ENCODE results near the gene RAB3C. TPM values are rescaled to one million over a fixed set of nuclear protein-coding genes. Genes with fewer than 3 reads are reported as not detected.
A peak's percentile ranks its signal among the peaks of the same experiment; 100 is the strongest.

RAB3C gene
- polyA plus RNA-seq, 1 donor (not counting 4 experiments of a cell fraction or from before 2014, with no cell fraction given) = not detected

- Histone ChIP-seq H2AFZ (ENCODE audit: control insufficient read depth, low read length) (peak overlapping the region; percentile 85), H3K27me3 (ENCODE audit: control insufficient read depth, extremely low read depth, insufficient read depth, low read length) (no peaks in the 10 kb centered on the region), H3K36me3 (ENCODE audit: control insufficient read depth in 2 of 2, extremely low read depth in 1 of 2, insufficient read depth in 2 of 2, low read length in 2 of 2) (no peaks in the 10 kb centered on the region), H3K9me3 (ENCODE audit: control insufficient read depth, low read depth, low read length) (no peaks in the 10 kb centered on the region), H3K27ac (ENCODE audit: control insufficient read depth, insufficient read depth, low read length) (no peak overlapping the region), H3K79me2 (ENCODE audit: control insufficient read depth, insufficient read depth, low read length) (no peaks in the 10 kb centered on the region), H3K4me1 (ENCODE audit: control insufficient read depth, extremely low read depth, insufficient read depth, low read length) (peaks cover 6% of the 10 kb centered on the region), H3K9ac (ENCODE audit: control insufficient read depth, extremely low read depth, insufficient read depth, low read length) (no peak overlapping the region), H3K4me3 (ENCODE audit: control insufficient read depth in 2 of 3, extremely low read depth in 1 of 3, insufficient read depth in 2 of 3, low read depth in 1 of 3, low read length in 3 of 3) (no peak overlapping the region), H3K4me2 (ENCODE audit: control insufficient read depth, extremely low read depth, insufficient read depth, low read depth, low read length) (peak overlapping the region; percentile 38), H3K9me1 (ENCODE audit: control insufficient read depth, extremely low read depth, insufficient read depth, low read length) (no peaks in the 10 kb centered on the region), H4K20me1 (ENCODE audit: control insufficient read depth, extremely low read depth, insufficient read depth, low read length) (no peaks in the 10 kb centered on the region)
- DNase-seq (ENCODE audit: low read depth, low spot score) = peak; percentile 50
- dilution Hi-C loops (cut with MboI; ENCODE audit: extremely low pct_ligation_motif_present, low sequenced_read_pairs) = no loop called here
- peak; percentile 67 for FAIRE-seq
- TF ChIP-seq CTCF (optimal IDR thresholded peaks at IDR 0.05 in 1 of 3, IDR thresholded peaks at IDR 0.05 in 1 of 3, conservative IDR thresholded peaks at IDR 0.05 in 1 of 3; ENCODE audit: extremely low read depth in 1 of 3, insufficient read depth in 2 of 3, low read length in 3 of 3) (peak; percentile 82 to 96 (median 92)), EZH2 (IDR thresholded peaks at IDR 0.05; ENCODE audit: low read length) (no peak)
Measured at GRCh38 chr5:58886315-58887207, 303.7 kb downstream of the RAB3C start.

- FAIRE-seq (no peak), DNase-seq (ENCODE audit: low read depth, low spot score) (no peak)
- dilution Hi-C loops (cut with MboI; ENCODE audit: extremely low pct_ligation_motif_present, low sequenced_read_pairs) = no loop called here
- Histone ChIP-seq H3K79me2 (ENCODE audit: control insufficient read depth, insufficient read depth, low read length) (no peaks in the 10 kb centered on the region), H3K27me3 (ENCODE audit: control insufficient read depth, extremely low read depth, insufficient read depth, low read length) (no peaks in the 10 kb centered on the region), H4K20me1 (ENCODE audit: control insufficient read depth, extremely low read depth, insufficient read depth, low read length) (no peaks in the 10 kb centered on the region), H3K4me1 (ENCODE audit: control insufficient read depth, extremely low read depth, insufficient read depth, low read length) (peaks cover 9% of the 10 kb centered on the region), H3K36me3 (ENCODE audit: control insufficient read depth in 2 of 2, extremely low read depth in 1 of 2, insufficient read depth in 2 of 2, low read length in 2 of 2) (no peaks in the 10 kb centered on the region), H3K4me3 (ENCODE audit: control insufficient read depth in 2 of 3, extremely low read depth in 1 of 3, insufficient read depth in 2 of 3, low read depth in 1 of 3, low read length in 3 of 3) (no peak overlapping the region), H2AFZ (ENCODE audit: control insufficient read depth, low read length) (no peak overlapping the region), H3K27ac (ENCODE audit: control insufficient read depth, insufficient read depth, low read length) (no peak overlapping the region), H3K9me3 (ENCODE audit: control insufficient read depth, low read depth, low read length) (no peaks in the 10 kb centered on the region), H3K9me1 (ENCODE audit: control insufficient read depth, extremely low read depth, insufficient read depth, low read length) (no peaks in the 10 kb centered on the region), H3K9ac (ENCODE audit: control insufficient read depth, extremely low read depth, insufficient read depth, low read length) (no peak overlapping the region), H3K4me2 (ENCODE audit: control insufficient read depth, extremely low read depth, insufficient read depth, low read depth, low read length) (no peak overlapping the region)
- TF ChIP-seq EZH2 (IDR thresholded peaks at IDR 0.05; ENCODE audit: low read length) (no peak), CTCF (optimal IDR thresholded peaks at IDR 0.05 in 1 of 3, IDR thresholded peaks at IDR 0.05 in 1 of 3, conservative IDR thresholded peaks at IDR 0.05 in 1 of 3; ENCODE audit: extremely low read depth in 1 of 3, insufficient read depth in 2 of 3, low read length in 3 of 3) (no peak)
Measured at GRCh38 chr5:58887311-58887710, 304.4 kb downstream of the RAB3C start.
